Measurements from ENCODE around the gene FAM25A. TPM values are rescaled to one million over a fixed set of nuclear protein-coding genes. Genes with fewer than 3 reads are reported as not detected.
"Not testable (repeated sequence)": the region's sequence is repeated elsewhere in the genome, so short reads cannot be mapped to it uniquely, and the experiment has no call there.

The FAM25A gene
- total RNA-seq, 1 donor from 2014 or later: not detected

DNA sequence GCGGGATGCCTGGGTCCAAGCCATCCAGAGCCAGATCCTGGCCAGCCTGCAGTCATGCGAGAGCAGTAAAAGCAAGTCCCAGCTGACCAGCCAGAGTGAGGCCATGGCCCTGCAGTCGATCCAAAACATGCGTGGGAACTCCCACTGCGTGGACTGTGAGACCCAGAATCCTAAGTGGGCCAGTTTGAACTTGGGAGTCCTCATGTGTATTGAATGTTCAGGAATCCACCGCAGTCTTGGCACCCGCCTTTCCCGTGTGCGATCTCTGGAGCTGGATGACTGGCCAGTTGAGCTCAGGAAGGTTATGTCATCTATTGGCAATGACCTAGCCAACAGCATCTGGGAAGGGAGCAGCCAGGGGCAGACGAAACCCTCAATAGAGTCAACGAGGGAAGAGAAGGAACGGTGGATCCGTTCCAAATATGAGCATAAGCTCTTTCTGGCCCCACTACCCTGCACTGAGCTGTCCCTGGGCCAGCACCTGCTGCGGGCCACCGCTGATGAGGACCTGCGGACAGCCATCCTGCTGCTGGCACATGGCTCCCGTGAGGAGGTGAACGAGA is 10.9 kb upstream of the FAM25A start:
- H3K27ac Mint-ChIP-seq (ENCODE audit: unreplicated experiment); H3K9me3 Mint-ChIP-seq (ENCODE audit: unreplicated experiment); H3K4me3 Mint-ChIP-seq (ENCODE audit: unreplicated experiment); H3K4me1 Mint-ChIP-seq (ENCODE audit: low read depth, unreplicated experiment); DNase-seq; H3K27me3 Mint-ChIP-seq (ENCODE audit: unreplicated experiment); H3K36me3 Mint-ChIP-seq (ENCODE audit: unreplicated experiment): not testable (repeated sequence)

- not testable (repeated sequence) for H3K36me3 Mint-ChIP-seq (ENCODE audit: unreplicated experiment); H3K27me3 Mint-ChIP-seq (ENCODE audit: unreplicated experiment); DNase-seq; H3K9me3 Mint-ChIP-seq (ENCODE audit: unreplicated experiment); H3K4me1 Mint-ChIP-seq (ENCODE audit: low read depth, unreplicated experiment); H3K4me3 Mint-ChIP-seq (ENCODE audit: unreplicated experiment); H3K27ac Mint-ChIP-seq (ENCODE audit: unreplicated experiment)
Measured at GRCh38 chr10:87013528-87013927, 6.6 kb upstream of the FAM25A start.

- not testable (repeated sequence) for H3K4me3 Mint-ChIP-seq (ENCODE audit: unreplicated experiment); H3K9me3 Mint-ChIP-seq (ENCODE audit: unreplicated experiment); H3K27ac Mint-ChIP-seq (ENCODE audit: unreplicated experiment); DNase-seq; H3K36me3 Mint-ChIP-seq (ENCODE audit: unreplicated experiment); H3K27me3 Mint-ChIP-seq (ENCODE audit: unreplicated experiment); H3K4me1 Mint-ChIP-seq (ENCODE audit: low read depth, unreplicated experiment)
Measured at GRCh38 chr10:87014986-87015716, 4.9 kb upstream of the FAM25A start.

- not testable (repeated sequence) for H3K36me3 Mint-ChIP-seq (ENCODE audit: unreplicated experiment); H3K4me3 Mint-ChIP-seq (ENCODE audit: unreplicated experiment); DNase-seq; H3K27me3 Mint-ChIP-seq (ENCODE audit: unreplicated experiment); H3K4me1 Mint-ChIP-seq (ENCODE audit: low read depth, unreplicated experiment); H3K9me3 Mint-ChIP-seq (ENCODE audit: unreplicated experiment); H3K27ac Mint-ChIP-seq (ENCODE audit: unreplicated experiment)
Measured at GRCh38 chr10:87018127-87018526, 2.0 kb upstream of the FAM25A start.

DNA sequence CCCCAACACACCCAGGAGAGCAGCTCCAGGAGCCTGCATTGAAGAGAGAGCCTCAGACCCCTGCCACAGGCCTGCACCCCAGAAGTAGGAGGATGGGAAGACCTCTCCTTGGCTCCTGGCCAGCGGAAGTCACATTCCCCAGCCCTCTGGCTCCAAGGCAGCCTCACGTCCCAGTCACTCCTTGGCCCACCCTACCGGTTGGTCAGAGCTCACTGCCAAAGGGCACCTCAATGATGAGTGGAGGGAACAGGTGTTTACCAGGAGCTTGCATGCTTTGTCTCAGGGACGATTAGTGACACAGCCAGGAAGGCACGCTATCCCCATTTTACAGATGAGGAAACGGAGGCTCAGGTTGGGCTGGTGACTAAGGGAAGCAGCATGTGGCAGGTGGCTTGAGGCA is 1.0 kb upstream of the FAM25A start:
- not testable (repeated sequence) for H3K27ac Mint-ChIP-seq (ENCODE audit: unreplicated experiment); H3K27me3 Mint-ChIP-seq (ENCODE audit: unreplicated experiment); H3K36me3 Mint-ChIP-seq (ENCODE audit: unreplicated experiment); H3K4me3 Mint-ChIP-seq (ENCODE audit: unreplicated experiment); DNase-seq; H3K4me1 Mint-ChIP-seq (ENCODE audit: low read depth, unreplicated experiment); H3K9me3 Mint-ChIP-seq (ENCODE audit: unreplicated experiment)

DNA sequence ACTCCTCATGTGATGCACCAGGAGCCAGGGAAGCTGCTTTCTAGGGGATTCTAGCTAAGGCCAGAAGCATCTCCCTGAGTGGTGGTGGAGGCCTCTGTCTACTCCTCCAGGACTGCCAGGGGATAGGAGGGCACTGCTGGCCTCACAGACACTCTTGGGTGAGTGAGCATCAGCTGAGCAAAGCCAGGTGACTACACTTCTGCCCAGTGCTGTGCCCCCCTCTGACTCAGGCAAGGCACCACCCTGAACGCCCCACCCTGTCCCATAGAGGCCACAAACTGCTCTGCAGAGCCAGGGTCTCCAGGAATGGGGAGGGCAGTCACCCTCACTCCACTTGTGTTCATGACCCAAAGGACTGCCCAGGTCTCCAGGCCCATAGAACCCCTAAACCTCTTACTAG is 590 bp upstream of the FAM25A start:
- H3K4me1 Mint-ChIP-seq (ENCODE audit: low read depth, unreplicated experiment); H3K4me3 Mint-ChIP-seq (ENCODE audit: unreplicated experiment); DNase-seq; H3K27ac Mint-ChIP-seq (ENCODE audit: unreplicated experiment); H3K36me3 Mint-ChIP-seq (ENCODE audit: unreplicated experiment); H3K27me3 Mint-ChIP-seq (ENCODE audit: unreplicated experiment); H3K9me3 Mint-ChIP-seq (ENCODE audit: unreplicated experiment): not testable (repeated sequence)

- not testable (repeated sequence) for H3K4me1 Mint-ChIP-seq (ENCODE audit: low read depth, unreplicated experiment); H3K9me3 Mint-ChIP-seq (ENCODE audit: unreplicated experiment); DNase-seq; H3K27ac Mint-ChIP-seq (ENCODE audit: unreplicated experiment); H3K4me3 Mint-ChIP-seq (ENCODE audit: unreplicated experiment); H3K36me3 Mint-ChIP-seq (ENCODE audit: unreplicated experiment); H3K27me3 Mint-ChIP-seq (ENCODE audit: unreplicated experiment)
Measured at GRCh38 chr10:87025285-87025958, 5.3 kb downstream of the FAM25A start.

GRCh38 chr10:87026747-87027508 is 6.8 kb downstream of the FAM25A start:
- not testable (repeated sequence) for H3K27ac Mint-ChIP-seq (ENCODE audit: unreplicated experiment); DNase-seq; H3K4me3 Mint-ChIP-seq (ENCODE audit: unreplicated experiment); H3K4me1 Mint-ChIP-seq (ENCODE audit: low read depth, unreplicated experiment); H3K9me3 Mint-ChIP-seq (ENCODE audit: unreplicated experiment); H3K36me3 Mint-ChIP-seq (ENCODE audit: unreplicated experiment); H3K27me3 Mint-ChIP-seq (ENCODE audit: unreplicated experiment)

GRCh38 chr10:87030419-87030818 is 10.3 kb downstream of the FAM25A start:
- H3K27ac Mint-ChIP-seq (ENCODE audit: unreplicated experiment); H3K36me3 Mint-ChIP-seq (ENCODE audit: unreplicated experiment); H3K4me1 Mint-ChIP-seq (ENCODE audit: low read depth, unreplicated experiment); H3K9me3 Mint-ChIP-seq (ENCODE audit: unreplicated experiment); DNase-seq; H3K4me3 Mint-ChIP-seq (ENCODE audit: unreplicated experiment); H3K27me3 Mint-ChIP-seq (ENCODE audit: unreplicated experiment): not testable (repeated sequence)

Measured in glutamatergic neuron (in vitro differentiated cells).